HL-60 (cell line): Measurements from ENCODE around the gene IL22RA1.

ENCODE experiments used
- POLR2AphosphoS5 ChIP-seq: IDR thresholded peaks from 2 replicates; pipeline ENCODE4 v1.6.1; 2012; ENCODE audit warnings: low read depth
- TF ChIP-seq, protein P1 (sequence below): IDR thresholded peaks from one replicate; pipeline ENCODE4 v1.5.1; 2011; ENCODE audit warnings: low read length, control low read depth, inconsistent platforms; ENCODE audit not compliant: insufficient read depth

DNA sequence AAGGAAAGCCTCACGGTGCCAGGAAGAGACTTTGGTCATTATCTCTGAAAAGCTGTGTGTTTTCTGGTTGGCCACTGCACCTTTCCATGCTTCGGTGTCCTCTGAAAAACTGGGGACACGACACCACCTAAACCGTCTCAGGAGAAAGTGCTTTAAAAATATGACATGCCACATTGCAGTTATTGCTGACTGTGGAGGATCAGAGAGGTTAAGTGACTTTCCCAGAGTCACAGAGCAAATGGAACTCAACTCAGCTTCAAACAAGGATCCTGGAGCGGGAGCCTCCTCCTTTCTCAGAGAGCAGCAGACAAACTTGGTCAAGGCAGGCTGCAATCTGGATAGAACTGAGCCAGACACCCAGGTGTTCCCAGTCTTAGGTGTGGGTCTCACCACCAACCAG lies 44.8 kb downstream of the IL22RA1 start:
- TF ChIP-seq, protein P1, sequence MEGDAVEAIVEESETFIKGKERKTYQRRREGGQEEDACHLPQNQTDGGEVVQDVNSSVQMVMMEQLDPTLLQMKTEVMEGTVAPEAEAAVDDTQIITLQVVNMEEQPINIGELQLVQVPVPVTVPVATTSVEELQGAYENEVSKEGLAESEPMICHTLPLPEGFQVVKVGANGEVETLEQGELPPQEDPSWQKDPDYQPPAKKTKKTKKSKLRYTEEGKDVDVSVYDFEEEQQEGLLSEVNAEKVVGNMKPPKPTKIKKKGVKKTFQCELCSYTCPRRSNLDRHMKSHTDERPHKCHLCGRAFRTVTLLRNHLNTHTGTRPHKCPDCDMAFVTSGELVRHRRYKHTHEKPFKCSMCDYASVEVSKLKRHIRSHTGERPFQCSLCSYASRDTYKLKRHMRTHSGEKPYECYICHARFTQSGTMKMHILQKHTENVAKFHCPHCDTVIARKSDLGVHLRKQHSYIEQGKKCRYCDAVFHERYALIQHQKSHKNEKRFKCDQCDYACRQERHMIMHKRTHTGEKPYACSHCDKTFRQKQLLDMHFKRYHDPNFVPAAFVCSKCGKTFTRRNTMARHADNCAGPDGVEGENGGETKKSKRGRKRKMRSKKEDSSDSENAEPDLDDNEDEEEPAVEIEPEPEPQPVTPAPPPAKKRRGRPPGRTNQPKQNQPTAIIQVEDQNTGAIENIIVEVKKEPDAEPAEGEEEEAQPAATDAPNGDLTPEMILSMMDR: no peak
- TF ChIP-seq POLR2AphosphoS5: no peak
